Astrocyte of the spinal cord (primary cell): ENCODE data around the gene AQP1.

Experiments used
- DNase-seq: peaks from one replicate; pipeline ENCODE4 v3.0.0; 2011; ENCODE audit warnings: low read depth, low spot score
- H3K4me3 ChIP-seq: 2 replicates; pipeline ENCODE4 v1.5.1; 2011; ENCODE audit warnings: low read depth, mild to moderate bottlenecking, low read length, moderate library complexity
- CTCF ChIP-seq: IDR thresholded peaks from 2 replicates; pipeline ENCODE4 v1.5.1; 2012; ENCODE audit warnings: low read depth, mild to moderate bottlenecking, low read length, inconsistent platforms
- in situ Hi-C: cut with HindIII; loops from 2 replicates; pipeline ENCODE4 v1.10.0; 2017; ENCODE audit warnings: low sequenced_read_pairs

AQP1 gene

GRCh38 chr7:30970074-30970473 lies 58.4 kb downstream of the AQP1 start:
- no peak overlapping the region for H3K4me3 ChIP-seq
- in situ Hi-C loops, result no loop called here
- no peak for DNase-seq
- TF ChIP-seq CTCF, result no peak

GRCh38 chr7:30970594-30971094 lies 59.0 kb downstream of the AQP1 start:
- no peak for DNase-seq
- H3K4me3 ChIP-seq, result no peak overlapping the region
- in situ Hi-C loops, result no loop called here
- no peak for TF ChIP-seq CTCF

- DNase-seq, result no peak
- no peak overlapping the region for H3K4me3 ChIP-seq
- in situ Hi-C loops, result no loop called here
- no peak for TF ChIP-seq CTCF
Observed at GRCh38 chr7:30971440-30971839, 59.8 kb downstream of the AQP1 start.

GRCh38 chr7:30971840-30972563 lies 60.3 kb downstream of the AQP1 start:
- in situ Hi-C loops, result no loop called here
- DNase-seq, result no peak
- H3K4me3 ChIP-seq, result no peak overlapping the region
- no peak for TF ChIP-seq CTCF

- in situ Hi-C loops, result no loop called here
- DNase-seq, result no peak
- no peak for TF ChIP-seq CTCF
- no peak overlapping the region for H3K4me3 ChIP-seq
Observed at GRCh38 chr7:30973292-30973691, 61.6 kb downstream of the AQP1 start.

GRCh38 chr7:30973791-30974604 lies 62.3 kb downstream of the AQP1 start:
- no peak for DNase-seq
- TF ChIP-seq CTCF, result no peak
- H3K4me3 ChIP-seq, result no peak overlapping the region
- in situ Hi-C loops, result no loop called here
